Neural cell (in vitro differentiated cells): ENCODE data around the gene ZSWIM6. TPM values are rescaled to one million over a fixed set of nuclear protein-coding genes. Genes with fewer than 3 reads are reported as not detected.
A peak's percentile ranks its signal among the peaks of the same experiment; 100 is the strongest.

Experiments used
- H2AFZ ChIP-seq: fragments of 200-600, 300-800 bp; sonication (generic), shearing (Covaris generic); 2 replicates; pipeline ENCODE4 v1.6.0; 2014; ENCODE audit warnings: low read depth, mild to moderate bottlenecking, antibody characterized with exemption, low read length, moderate library complexity
- H3F3A ChIP-seq: fragments of 200-600 bp; shearing (Covaris generic); 2 replicates; pipeline ENCODE4 v1.6.1; 2016; ENCODE audit warnings: mild to moderate bottlenecking, moderate library complexity, mixed read lengths, antibody characterized with exemption, low read length; ENCODE audit not compliant: insufficient read depth, poor library complexity, severe bottlenecking
- H3K27ac ChIP-seq: fragments of 200-600, 300-800 bp; sonication (generic), shearing (Covaris generic); 2 replicates; pipeline ENCODE4 v1.5.1; 2014; ENCODE audit warnings: mild to moderate bottlenecking, low read length, moderate library complexity
- H3K27me3 ChIP-seq: fragments of 300-800, 200-600 bp; sonication (generic), shearing (Covaris generic); 2 replicates; pipeline ENCODE4 v1.6.0; 2014; ENCODE audit warnings: mild to moderate bottlenecking, low read depth, low read length, moderate library complexity; ENCODE audit not compliant: insufficient read depth
- H3K36me3 ChIP-seq: fragments of 300-800, 200-600 bp; sonication (generic), shearing (Covaris generic); 2 replicates; pipeline ENCODE4 v1.5.1; 2014; ENCODE audit warnings: mild to moderate bottlenecking, antibody characterized with exemption, low read length, moderate library complexity; ENCODE audit not compliant: insufficient read depth
- H3K4me2 ChIP-seq: fragments of 300-800, 200-600 bp; sonication (generic), shearing (Covaris generic); 2 replicates; pipeline ENCODE4 v1.6.0; 2014; ENCODE audit warnings: mild to moderate bottlenecking, low read length
- H3K4me3 ChIP-seq: fragments of 300-800, 200-600 bp; sonication (generic), shearing (Covaris generic); 2 replicates; pipeline ENCODE4 v1.5.1; 2014; ENCODE audit warnings: mild to moderate bottlenecking, low read length, moderate library complexity
- H3K79me2 ChIP-seq: fragments of 200-600 bp; shearing (Covaris generic); replicated peaks from 2 replicates; pipeline ENCODE4 v1.6.0; 2014; ENCODE audit warnings: mild to moderate bottlenecking, low read length, moderate library complexity; ENCODE audit not compliant: insufficient read depth
- H3K9ac ChIP-seq: fragments of 300-800, 200-600 bp; sonication (generic), shearing (Covaris generic); 2 replicates; pipeline ENCODE4 v1.6.1; 2016; ENCODE audit warnings: mild to moderate bottlenecking, low read length, mixed read lengths
- H3K9me2 ChIP-seq: fragments of 200-600 bp; shearing (Covaris generic); 2 replicates; pipeline ENCODE4 v1.6.1; 2016; ENCODE audit warnings: mild to moderate bottlenecking, low read length, mixed read lengths; ENCODE audit not compliant: insufficient read depth
- H3K9me3 ChIP-seq: fragments of 200-600, 300-800 bp; sonication (generic), shearing (Covaris generic); 2 replicates; pipeline ENCODE4 v1.6.1; 2016; ENCODE audit warnings: mild to moderate bottlenecking, mixed run types, low read length, moderate library complexity, mixed read lengths
- H4K20me1 ChIP-seq: fragments of 200-600 bp; shearing (Covaris generic); 2 replicates; pipeline ENCODE4 v1.6.1; 2016; ENCODE audit warnings: mild to moderate bottlenecking, mixed run types; ENCODE audit not compliant: insufficient read depth
- EP300 ChIP-seq: fragments of 450-650 bp; conservative IDR thresholded peaks from 2 replicates; pipeline ENCODE4 v1.6.1; 2014; ENCODE audit warnings: antibody characterized with exemption, mild to moderate bottlenecking, moderate library complexity; ENCODE audit not compliant: poor library complexity, severe bottlenecking
- EZH2 ChIP-seq: fragments of 200-600, 300-800 bp; shearing (Covaris generic), sonication (generic); IDR thresholded peaks from 2 replicates; pipeline ENCODE4 v1.6.1; 2014; ENCODE audit warnings: antibody characterized with exemption, low read length, borderline replicate concordance, mild to moderate bottlenecking; ENCODE audit not compliant: insufficient read depth, poor library complexity, severe bottlenecking
- MXI1 ChIP-seq: fragments of 450-650 bp; conservative IDR thresholded peaks from 2 replicates; pipeline ENCODE4 v1.6.1; 2014; ENCODE audit warnings: antibody characterized with exemption, mild to moderate bottlenecking; ENCODE audit not compliant: poor library complexity, severe bottlenecking
- POLR2AphosphoS5 ChIP-seq: IDR thresholded peaks from 2 replicates; pipeline ENCODE4 v1.6.1; 2012
- RAD21 ChIP-seq: fragments of 450-650 bp; conservative IDR thresholded peaks from 2 replicates; pipeline ENCODE4 v1.6.1; 2014; ENCODE audit warnings: antibody characterized with exemption, mild to moderate bottlenecking, moderate library complexity
- SMC3 ChIP-seq: fragments of 450-650 bp; conservative IDR thresholded peaks from 2 replicates; pipeline ENCODE4 v1.6.1; 2014; ENCODE audit warnings: antibody characterized with exemption, mild to moderate bottlenecking, moderate library complexity; ENCODE audit not compliant: poor library complexity
- TAF1 ChIP-seq: IDR thresholded peaks from 2 replicates; pipeline ENCODE4 v1.6.1; 2012; ENCODE audit warnings: low read depth
- polyA plus RNA-seq: library from polyadenylated mRNA; depleted of rRNA; stranded (reverse); fragments of >200 nt; gene quantifications from 2 replicates; pipeline ENCODE4 v1.2.3, GENCODE V29; 2014
- TF ChIP-seq, protein P1 (sequence below): fragments of 450-650 bp; IDR thresholded peaks from 2 replicates; pipeline ENCODE4 v1.5.1; 2014; ENCODE audit warnings: antibody characterized with exemption, mild to moderate bottlenecking, moderate library complexity; ENCODE audit not compliant: poor library complexity, severe bottlenecking
- TF ChIP-seq, protein P2 (sequence below): IDR thresholded peaks from 2 replicates; pipeline ENCODE4 v1.6.1; 2012; ENCODE audit warnings: borderline replicate concordance

The ZSWIM6 gene
- polyA plus RNA-seq, 1 donor from 2014 or later, result 43.6 TPM

DNA sequence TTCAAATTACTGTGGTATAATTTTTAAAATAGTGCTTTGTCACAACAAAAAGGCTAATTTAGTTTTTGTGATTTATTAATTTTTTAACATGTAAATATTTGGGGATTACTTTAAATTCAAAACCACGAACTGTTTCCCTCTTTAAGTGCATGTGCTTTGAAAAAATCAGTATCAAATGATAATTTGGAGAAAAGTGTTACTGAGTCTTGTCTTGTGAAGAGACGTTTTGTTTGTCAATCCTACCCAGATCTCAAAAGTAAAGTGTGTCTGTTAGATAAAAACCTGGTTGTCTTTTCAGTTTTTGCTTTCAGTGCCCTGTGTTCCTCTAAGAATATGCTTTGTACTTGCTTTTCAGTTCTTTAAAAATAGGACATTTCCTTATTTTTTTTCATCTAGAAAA is 7.7 kb downstream of the ZSWIM6 start:
- Histone ChIP-seq H3K36me3 (no peaks in the 10 kb centered on the region), H3K27ac (no peak overlapping the region), H3K27me3 (no peaks in the 10 kb centered on the region), H3K79me2 (peaks cover 100% of the 10 kb centered on the region), H3K9ac (no peak overlapping the region), H3F3A (peaks cover 7% of the 10 kb centered on the region), H3K9me2 (no peaks in the 10 kb centered on the region), H3K4me3 (peak overlapping the region; percentile 13), H4K20me1 (peaks cover 38% of the 10 kb centered on the region), H3K4me2 (no peak overlapping the region), H2AFZ (no peak overlapping the region), H3K9me3 (no peaks in the 10 kb centered on the region)
- TF ChIP-seq, protein P1, sequence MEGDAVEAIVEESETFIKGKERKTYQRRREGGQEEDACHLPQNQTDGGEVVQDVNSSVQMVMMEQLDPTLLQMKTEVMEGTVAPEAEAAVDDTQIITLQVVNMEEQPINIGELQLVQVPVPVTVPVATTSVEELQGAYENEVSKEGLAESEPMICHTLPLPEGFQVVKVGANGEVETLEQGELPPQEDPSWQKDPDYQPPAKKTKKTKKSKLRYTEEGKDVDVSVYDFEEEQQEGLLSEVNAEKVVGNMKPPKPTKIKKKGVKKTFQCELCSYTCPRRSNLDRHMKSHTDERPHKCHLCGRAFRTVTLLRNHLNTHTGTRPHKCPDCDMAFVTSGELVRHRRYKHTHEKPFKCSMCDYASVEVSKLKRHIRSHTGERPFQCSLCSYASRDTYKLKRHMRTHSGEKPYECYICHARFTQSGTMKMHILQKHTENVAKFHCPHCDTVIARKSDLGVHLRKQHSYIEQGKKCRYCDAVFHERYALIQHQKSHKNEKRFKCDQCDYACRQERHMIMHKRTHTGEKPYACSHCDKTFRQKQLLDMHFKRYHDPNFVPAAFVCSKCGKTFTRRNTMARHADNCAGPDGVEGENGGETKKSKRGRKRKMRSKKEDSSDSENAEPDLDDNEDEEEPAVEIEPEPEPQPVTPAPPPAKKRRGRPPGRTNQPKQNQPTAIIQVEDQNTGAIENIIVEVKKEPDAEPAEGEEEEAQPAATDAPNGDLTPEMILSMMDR, result no peak
- TF ChIP-seq EZH2, result no peak
- no peak for TF ChIP-seq MXI1
- no peak for TF ChIP-seq SMC3
- TF ChIP-seq RAD21, result no peak
- no peak for TF ChIP-seq TAF1
- no peak for TF ChIP-seq EP300

DNA sequence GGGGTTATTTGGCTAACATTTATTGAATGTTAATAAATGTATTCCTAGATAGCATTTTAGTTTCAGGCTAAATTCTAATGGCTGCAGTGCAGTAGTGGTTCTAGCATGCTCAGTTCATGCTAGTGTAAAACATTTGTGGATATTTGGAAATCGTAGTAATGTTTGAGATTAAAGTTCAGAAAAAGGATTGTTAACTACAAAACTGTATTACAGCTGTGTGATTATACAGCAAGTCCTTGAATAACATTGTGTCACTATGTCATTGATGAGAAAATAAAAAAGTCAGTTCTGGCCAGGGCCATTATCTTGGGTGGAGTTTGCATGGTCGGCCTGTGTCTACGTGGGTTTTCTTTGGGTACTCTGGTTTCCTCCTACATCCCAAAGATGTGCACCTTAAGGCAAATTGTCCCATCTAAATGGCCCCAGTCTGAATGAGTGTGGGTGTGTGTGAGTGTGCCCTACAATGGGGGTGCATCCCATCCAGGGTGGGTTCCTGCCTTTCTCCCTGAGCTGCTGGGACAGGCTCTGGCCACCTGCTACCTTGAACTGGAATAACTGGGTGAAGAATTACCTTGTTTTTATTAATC is 8.8 kb downstream of the ZSWIM6 start:
- Histone ChIP-seq H3K36me3 (no peaks in the 10 kb centered on the region), H3K27ac (no peak overlapping the region), H4K20me1 (peaks cover 27% of the 10 kb centered on the region), H3K4me2 (no peak overlapping the region), H2AFZ (no peak overlapping the region), H3K9me2 (no peaks in the 10 kb centered on the region), H3K4me3 (no peak overlapping the region), H3K9ac (no peak overlapping the region), H3F3A (no peaks in the 10 kb centered on the region), H3K9me3 (no peaks in the 10 kb centered on the region), H3K79me2 (peaks cover 100% of the 10 kb centered on the region), H3K27me3 (no peaks in the 10 kb centered on the region)
- TF ChIP-seq, protein P1, result no peak
- TF ChIP-seq RAD21 (no peak), POLR2AphosphoS5 (no peak), MXI1 (no peak), TAF1 (no peak), EP300 (no peak), EZH2 (no peak), SMC3 (no peak)
- TF ChIP-seq, protein P2, sequence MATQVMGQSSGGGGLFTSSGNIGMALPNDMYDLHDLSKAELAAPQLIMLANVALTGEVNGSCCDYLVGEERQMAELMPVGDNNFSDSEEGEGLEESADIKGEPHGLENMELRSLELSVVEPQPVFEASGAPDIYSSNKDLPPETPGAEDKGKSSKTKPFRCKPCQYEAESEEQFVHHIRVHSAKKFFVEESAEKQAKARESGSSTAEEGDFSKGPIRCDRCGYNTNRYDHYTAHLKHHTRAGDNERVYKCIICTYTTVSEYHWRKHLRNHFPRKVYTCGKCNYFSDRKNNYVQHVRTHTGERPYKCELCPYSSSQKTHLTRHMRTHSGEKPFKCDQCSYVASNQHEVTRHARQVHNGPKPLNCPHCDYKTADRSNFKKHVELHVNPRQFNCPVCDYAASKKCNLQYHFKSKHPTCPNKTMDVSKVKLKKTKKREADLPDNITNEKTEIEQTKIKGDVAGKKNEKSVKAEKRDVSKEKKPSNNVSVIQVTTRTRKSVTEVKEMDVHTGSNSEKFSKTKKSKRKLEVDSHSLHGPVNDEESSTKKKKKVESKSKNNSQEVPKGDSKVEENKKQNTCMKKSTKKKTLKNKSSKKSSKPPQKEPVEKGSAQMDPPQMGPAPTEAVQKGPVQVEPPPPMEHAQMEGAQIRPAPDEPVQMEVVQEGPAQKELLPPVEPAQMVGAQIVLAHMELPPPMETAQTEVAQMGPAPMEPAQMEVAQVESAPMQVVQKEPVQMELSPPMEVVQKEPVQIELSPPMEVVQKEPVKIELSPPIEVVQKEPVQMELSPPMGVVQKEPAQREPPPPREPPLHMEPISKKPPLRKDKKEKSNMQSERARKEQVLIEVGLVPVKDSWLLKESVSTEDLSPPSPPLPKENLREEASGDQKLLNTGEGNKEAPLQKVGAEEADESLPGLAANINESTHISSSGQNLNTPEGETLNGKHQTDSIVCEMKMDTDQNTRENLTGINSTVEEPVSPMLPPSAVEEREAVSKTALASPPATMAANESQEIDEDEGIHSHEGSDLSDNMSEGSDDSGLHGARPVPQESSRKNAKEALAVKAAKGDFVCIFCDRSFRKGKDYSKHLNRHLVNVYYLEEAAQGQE, result no peak
